NCI-H345 treated with DMSO at 0.1 percent for 48 hours (cell line): ENCODE results near the gene UXT.

Experiments used
- DNase-seq: peaks from one replicate; lab custom pipeline; 2025; ENCODE audit not compliant: unreplicated experiment; lab: John Stamatoyannopoulos, UW

Gene UXT

GRCh38 chrX:47649781-47650163 lies 9.2 kb downstream of the UXT start:
- DNase-seq = no peak

DNA sequence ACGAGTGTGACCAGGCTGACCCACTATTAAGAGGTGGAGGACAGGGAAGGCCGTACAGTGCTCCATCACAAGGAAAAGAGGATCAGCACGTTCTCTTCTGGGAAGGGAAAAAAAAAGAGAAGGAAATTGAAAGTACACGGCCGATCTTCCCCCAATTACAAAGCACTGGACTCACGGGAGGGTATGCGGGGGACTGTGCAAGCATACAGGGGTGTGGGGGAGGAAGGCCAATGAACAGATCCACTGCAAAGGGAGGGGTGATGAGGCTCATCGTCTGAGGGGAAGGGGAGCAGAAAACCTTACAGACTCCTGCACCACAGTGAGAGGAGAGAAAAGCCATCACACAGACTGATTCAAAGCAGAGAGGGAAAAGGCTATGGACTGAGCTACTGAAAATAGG lies 9.7 kb downstream of the UXT start:
- no peak for DNase-seq

GRCh38 chrX:47648376-47648775 lies 10.6 kb downstream of the UXT start:
- no peak for DNase-seq

- DNase-seq = no peak
Observed at GRCh38 chrX:47646636-47647035, 12.3 kb downstream of the UXT start.

GRCh38 chrX:47645530-47645929 lies 13.4 kb downstream of the UXT start:
- no peak for DNase-seq

GRCh38 chrX:47644557-47645091 lies 14.4 kb downstream of the UXT start:
- no peak for DNase-seq

DNA sequence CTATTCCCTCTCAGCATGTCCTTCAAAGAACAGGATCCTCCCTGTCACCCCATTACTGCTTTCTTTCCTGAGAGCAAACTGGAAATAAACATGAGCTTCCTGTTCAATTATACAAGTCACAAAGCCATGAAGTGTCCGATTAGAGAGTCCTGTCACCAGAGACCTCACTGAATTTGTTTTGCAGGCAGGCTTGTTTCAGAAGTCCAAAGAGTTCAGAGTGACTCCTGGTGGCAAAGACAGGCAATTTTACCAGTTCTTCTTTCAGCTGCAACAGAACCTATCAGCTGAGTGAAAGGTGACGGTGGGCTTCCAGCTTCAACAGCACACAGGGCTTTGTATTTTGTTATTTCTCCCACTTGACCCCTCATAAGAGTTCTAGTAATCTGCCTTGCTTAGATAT lies 15.1 kb downstream of the UXT start:
- DNase-seq = no peak

GRCh38 chrX:47638816-47639215 lies 20.2 kb downstream of the UXT start:
- no peak for DNase-seq

DNA sequence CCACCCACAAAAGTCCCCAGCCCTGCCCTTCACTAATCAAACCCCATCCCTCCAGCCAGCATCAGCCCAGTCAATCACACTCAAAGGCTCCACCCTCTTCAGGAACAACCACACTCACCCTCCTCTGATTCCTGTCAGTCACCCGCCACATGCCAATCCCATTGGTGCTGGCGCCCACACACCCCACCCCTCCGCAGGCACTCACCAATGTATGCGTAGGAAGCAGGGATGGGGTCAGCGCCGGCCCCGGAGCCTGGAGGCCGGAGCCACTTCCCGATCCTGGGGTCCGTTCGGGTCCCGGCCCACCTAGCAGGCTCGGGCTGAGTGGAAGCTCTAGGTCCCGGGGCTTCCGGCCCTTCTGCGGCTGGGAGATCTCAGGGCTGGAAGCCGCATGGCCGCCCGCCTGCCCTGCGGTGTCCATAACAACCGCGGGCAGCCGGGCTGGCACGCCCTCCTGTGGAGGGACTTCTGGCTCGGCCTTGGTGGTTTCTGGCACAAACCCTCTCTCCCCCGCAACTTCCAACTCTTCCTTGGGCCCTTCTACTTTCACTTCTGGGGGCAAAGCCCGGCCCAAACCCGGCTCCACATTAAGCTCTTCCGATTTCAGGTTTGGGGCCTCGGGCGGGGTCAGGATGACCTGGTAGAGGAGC lies 21.3 kb downstream of the UXT start:
- no peak for DNase-seq

GRCh38 chrX:47634871-47635575 lies 24.0 kb downstream of the UXT start:
- no peak for DNase-seq

- no peak for DNase-seq
Observed at GRCh38 chrX:47633689-47634590, 25.0 kb downstream of the UXT start.

- no peak for DNase-seq
Observed at GRCh38 chrX:47632666-47633065, 26.3 kb downstream of the UXT start.

GRCh38 chrX:47631676-47632075 lies 27.3 kb downstream of the UXT start:
- no peak for DNase-seq

- DNase-seq = no peak
Observed at GRCh38 chrX:47629419-47630200, 29.4 kb downstream of the UXT start, which contains the start of gene CFP. TSS of gene CFP (minus strand) at chrX:47629930. CDS start at chrX:47629844, 86 bp downstream.

GRCh38 chrX:47628982-47629381 lies 30.0 kb downstream of the UXT start:
- no peak for DNase-seq

- no peak for DNase-seq
Observed at GRCh38 chrX:47625365-47625764, 33.6 kb downstream of the UXT start.

- peak; percentile 69 for DNase-seq
Observed at GRCh38 chrX:47623540-47624027, 35.4 kb downstream of the UXT start.

DNA sequence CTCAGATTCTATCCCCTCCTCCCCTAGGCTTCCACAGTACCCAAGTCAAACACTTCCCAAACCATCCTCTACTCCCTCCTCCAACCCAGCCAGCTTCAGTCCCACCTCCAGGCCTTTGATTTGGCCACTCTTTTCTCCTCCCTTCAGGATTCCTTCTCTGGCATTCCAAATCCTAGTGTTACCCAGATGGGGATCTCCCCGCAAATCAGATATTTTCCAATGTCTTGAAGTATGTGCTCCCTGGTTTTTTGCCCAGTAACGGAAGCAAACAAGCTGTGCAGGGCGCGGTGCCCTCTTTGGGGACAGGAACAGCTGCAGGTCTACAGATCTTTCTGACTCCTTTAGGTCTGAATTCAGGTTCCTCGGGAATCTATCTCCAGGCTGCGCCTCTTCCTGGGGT lies 37.1 kb downstream of the UXT start:
- no peak for DNase-seq

DNA sequence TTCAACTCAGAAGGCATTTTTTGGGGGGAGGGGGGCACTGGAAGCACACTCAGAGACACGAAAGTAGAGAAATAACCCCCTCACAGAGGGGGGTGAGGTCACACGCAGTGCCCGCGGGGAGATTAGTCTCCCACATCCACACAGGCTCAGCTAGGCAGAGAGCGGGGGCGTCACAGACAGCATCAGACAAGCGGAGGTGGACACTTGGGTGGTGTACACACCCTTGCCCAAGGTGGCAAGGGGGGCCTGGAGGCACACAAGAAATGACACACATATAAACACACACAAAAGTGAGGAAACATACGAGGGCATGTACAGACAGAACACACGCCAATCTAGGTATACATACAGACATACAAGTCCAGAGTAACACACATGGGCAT lies 38.7 kb downstream of the UXT start:
- DNase-seq = no peak

DNA sequence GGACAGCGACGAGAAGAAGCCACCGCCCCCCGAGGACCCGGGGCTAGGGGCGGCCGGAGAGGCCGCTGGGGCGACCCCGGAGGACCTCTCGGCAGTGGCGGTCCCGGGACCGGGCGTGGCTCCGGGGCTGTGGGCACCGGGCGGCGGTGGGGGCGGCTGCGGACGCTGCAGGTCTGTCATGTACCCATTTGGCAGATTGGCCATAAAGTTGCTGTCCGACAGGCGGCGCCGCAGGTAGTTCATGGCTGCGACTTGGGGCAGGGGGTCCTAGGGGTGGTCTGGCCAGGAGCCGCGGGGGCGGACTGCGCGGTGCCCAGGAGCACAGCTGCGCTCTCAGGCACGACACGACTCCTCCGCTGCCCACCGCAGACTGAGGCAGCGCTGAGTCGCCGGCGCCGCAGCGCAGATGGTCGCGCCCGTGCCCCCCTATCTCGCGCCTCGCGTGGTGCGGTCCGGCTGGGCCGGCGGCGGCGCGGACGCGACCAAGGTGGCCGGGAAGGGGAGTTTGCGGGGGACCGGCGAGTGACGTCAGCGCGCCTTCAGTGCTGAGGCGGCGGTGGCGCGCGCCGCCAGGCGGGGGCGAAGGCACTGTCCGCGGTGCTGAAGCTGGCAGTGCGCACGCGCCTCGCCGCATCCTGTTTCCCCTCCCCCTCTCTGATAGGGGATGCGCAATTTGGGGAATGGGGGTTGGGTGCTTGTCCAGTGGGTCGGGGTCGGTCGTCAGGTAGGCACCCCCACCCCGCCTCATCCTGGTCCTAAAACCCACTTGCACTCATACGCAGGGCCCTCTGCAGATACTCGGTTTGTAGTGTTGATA lies 39.3 kb downstream of the UXT start, which contains the start of gene SYN1:
SYN1 (minus strand) TSS at position 372 of the 817 bp plus-strand sequence; CDS start at position 243, 129 bp downstream.
- DNase-seq = peak; percentile 47
